Activated CD4-positive, alpha-beta T cell treated with anti-CD3 and anti-CD28 coated beads, Interleukin-2, amount 50 U/mL, for 4 hours (primary cell): ENCODE results near the gene SUPT5H.

ENCODE experiments used
- DNase-seq, 2 experiments: peaks; one replicate each; pipeline ENCODE4 v3.0.0-alpha.2; 2020

The SUPT5H gene

GRCh38 chr19:39445196-39446111 lies at the start of gene SUPT5H:
Gene SUPT5H, plus strand, starts transcription at chr19:39445582. Its CDS starts 309 bp downstream, at chr19:39445891.
- peak; percentile 97 to 98 for DNase-seq

GRCh38 chr19:39397360-39398296 lies 47.8 kb upstream of the SUPT5H start:
- DNase-seq, result peak; percentile 94 to 96

DNA sequence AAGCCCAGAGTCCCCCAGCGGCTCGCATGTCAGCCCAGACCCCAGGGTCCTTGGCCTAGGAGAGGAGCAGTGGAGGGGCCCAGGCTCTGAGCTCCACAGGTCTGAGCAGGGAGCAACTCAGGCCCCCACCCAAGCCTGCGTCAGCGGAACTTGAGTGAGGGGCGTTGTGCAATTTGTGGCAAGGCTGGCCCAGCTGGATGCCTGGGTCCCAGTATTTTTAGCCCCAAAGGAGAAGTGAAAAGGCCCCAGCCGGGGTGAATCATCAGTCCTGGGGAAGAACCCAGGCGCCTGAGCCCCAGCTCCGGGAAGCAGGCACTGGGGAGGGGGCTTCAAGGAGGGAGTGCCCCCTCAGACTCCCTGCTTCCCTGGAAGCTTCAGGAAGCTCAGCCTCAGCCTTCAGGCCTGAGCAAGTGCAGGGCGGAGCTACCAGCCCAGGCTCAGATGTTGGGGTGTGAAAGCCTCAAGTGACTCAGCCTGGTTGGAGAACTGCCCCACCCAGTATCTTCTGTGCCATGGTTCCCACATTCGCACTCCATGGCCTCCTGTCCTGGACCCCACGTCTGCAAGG lies 47.0 kb upstream of the SUPT5H start:
- peak in 1 of 2 experiments; percentile 41 for DNase-seq

DNA sequence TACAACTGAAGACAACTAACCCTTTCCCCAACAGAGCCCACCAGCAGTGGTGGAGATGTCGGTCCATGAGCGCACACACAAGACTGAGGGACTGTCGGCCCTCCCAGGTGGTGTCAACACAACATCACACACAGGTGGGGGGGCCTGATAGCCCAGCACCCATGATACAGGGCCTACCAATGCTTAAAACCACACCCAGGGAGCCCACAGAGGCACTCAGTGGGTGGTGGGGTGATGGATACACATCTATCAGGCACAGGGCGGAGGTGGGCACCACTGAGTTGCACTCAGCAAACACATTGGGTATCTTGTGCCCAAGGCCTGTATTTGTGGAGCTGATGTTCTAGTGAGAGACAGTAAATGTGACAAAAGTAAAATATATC lies 45.7 kb upstream of the SUPT5H start:
- no peak for DNase-seq

GRCh38 chr19:39400061-39400460 lies 45.3 kb upstream of the SUPT5H start:
- no peak for DNase-seq

- DNase-seq, result no peak
Observed at GRCh38 chr19:39401070-39401548, 44.3 kb upstream of the SUPT5H start.

- DNase-seq, result peak; percentile 77 to 79
Observed at GRCh38 chr19:39401549-39402345, 43.6 kb upstream of the SUPT5H start.

DNA sequence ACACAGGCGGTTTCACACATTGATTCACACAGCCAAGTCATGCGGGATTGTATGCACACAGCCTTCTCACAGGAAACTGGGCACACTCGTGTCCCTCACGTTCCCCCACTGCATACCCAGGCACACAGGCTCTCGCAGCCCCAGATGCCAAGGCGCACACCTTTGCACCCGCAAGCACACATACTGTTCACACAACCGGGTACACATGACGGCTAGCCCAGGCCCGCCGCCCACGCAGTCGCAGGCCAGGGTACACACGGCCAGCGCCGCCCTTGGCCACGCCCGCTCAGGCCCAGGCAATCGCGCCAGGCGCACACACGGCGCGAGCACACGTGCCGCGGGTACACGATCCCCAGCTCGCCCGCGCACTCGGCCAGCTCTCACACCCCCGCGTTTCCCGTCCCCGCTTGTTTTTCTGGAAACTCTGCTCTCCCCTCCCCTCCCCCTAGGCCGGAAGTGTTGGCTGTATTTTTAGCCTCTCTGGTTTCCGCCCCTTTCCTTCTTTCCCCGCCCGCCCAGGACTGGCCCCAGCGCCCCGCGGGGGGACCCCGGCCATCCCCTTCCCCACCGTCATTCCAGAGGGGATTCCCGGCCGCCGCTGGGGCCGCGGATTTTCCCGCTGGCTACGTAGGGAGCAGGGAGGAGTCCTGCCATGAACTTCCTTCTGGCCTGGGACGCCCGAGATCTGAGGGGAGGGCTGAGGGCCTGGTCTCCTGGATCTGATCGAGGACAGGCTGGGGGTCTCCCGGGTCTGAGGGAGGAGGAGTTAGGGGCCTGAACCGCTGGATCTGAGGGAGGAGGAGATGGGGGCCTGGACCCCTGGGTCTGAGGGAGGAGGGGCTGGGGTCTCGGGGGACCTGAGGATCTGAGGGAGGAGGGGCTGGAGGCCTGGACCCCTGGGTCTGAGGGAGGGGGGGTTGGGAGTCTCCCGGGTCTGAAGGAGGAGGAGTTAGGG lies 42.8 kb upstream of the SUPT5H start:
- DNase-seq, result peak; percentile 76 to 78

DNA sequence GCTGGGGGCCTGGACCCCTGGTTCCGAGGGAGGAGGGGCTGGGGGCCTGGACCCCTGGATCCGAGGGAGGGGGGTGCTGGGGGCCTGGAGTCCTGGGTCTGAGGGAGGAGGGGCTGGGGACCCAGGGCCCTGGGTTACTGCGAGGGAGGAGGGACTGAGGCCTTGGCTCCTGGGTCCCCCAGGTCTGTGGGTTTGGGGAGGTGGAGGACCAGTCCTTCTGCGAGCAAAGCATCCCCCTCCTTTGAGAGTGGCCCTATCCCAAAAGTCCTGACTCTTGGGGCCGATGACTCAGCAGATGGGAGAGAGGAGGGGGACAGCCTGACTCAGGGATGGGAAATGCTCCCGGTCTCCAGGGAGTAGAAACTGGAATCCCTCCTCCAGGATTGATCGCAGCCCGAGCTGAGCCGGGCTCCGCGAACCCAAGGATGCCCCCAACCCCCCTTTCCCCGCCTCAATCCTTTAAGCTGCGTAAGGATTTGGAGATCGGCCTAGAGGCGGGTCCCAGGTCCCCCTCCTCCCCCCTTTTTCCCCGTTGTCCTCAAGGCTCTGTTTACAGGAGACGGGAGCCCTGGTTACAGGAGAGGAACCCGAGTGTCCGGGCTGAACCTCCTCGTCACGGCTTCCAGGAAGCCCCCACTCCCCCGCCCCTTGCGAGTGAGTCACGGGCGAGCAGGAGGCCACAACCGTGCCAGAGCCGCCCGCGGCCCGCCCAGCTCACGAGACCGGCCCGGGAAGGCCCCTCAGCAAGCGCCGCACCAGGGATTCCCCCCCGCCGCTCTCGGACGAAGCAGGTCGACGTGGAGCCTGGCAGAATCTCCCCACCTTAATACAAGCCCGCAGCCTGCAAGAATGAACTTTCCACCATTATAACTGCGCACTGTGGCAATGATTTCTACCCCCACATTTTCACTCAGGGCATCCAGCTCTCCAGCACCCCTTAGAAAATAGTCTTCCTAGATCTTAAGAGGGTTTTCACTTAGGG lies 41.8 kb upstream of the SUPT5H start:
- DNase-seq, result peak; percentile 94

DNA sequence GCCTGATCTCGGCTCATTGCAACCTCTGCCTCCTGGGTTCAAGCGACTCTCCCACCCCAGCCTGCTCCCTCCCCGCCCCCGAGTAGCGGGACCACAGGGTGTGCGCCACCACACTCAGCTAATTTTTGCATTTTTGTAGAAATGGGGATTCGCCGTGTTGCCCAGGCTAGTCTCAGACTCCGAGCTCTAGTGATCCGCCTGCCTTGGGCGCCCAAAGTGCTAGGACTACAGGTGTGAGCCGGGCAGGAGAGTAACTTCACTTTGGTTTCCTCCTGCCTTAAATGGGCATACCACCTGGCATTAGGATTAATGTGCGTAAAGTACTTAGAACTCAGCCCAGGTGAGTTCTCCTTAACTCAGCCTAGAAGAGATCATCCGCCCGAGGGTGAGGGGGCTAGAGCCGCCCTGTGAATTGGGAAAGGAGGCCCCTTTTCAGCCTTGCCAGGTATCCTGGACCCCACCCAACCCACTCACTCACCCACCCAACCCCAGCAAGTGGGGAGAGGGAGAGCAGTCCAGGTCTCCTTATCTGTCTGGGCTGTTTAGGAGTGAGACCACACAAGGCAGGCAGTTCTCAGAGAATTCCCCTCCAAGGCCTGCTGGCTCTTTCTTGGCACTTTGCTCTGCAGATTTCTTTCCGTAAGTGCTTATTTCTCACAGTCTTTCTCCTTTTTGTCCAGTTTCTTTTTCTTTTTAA lies 40.0 kb upstream of the SUPT5H start:
- no peak for DNase-seq

DNA sequence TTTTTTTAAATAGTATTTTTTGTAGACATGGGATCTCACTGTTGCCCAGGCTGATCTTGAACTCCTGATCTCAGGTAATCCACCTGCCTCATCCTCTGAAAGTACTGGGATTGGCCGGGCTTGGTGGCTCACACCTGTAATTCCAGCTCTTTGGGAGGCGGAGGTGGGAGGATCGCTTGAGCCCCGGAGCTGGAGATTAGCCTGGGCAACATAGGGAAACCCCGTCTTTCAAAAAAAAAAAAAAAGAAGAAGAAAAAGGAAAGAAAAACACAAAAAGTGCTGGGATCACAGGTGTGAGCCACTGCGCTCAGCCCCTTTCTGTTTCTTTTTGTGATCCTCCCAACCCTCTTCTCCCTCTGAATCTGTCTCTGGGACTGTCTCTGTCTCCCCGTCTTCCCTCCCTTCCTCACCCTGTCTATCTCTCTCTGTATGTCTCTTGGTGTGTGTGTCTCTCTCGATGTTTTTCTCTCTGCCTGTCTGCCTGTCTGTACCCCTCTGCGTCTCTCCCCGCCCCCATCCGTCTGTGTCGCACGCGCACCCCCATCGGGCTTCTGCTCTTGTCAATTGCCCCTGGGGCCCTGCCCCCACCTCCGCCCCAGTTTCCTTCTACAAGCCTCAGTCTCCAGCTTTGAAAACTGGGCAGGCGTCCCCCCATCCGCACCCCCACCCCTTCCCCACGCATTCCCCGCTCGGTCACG lies 39.3 kb upstream of the SUPT5H start:
- peak; percentile 89 to 90 for DNase-seq

DNA sequence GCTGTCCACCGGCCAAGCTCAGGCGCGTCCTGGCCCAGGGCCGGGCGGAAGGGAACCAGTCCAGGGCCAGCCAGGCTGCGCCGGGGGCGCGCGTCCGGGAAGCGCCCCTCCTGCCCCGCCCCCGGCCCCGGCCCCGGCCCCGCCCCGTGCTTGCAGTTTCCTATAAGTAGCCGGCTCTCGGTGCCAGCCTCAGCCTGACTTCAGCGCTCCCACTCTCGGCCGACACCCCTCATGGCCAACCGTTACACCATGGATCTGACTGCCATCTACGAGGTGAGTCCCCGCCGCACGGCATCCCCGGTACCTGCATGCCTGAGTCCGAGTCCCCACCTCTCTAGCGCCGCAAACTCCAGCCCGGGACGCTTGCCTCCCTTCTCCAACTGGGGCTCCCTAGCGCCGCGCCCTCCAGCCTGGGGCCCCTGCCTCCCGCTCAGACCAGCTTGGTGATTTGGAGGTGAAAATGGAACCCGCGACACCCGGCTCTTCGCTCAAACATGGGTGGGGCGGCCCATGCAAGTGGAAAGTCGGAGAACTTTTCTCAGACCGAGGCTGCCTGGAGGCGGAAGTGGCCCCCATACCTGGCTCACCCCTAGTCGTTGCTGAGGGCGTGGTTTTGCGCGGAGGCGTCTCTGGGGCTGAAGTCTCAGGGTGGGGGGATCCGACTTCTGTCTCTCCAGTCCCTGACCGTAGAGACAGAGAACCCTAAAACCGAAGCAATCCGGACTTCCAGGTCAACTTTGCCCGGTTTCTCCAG lies 38.5 kb upstream of the SUPT5H start, which contains the start of gene ZFP36:
Gene ZFP36, plus strand, starts transcription at position 192 of the 754 bp plus-strand sequence. Its CDS starts 58 bp downstream, at position 250.
- DNase-seq, result peak; percentile 87 to 88

- DNase-seq, result no peak
Observed at GRCh38 chr19:39407410-39407659, 38.0 kb upstream of the SUPT5H start.

DNA sequence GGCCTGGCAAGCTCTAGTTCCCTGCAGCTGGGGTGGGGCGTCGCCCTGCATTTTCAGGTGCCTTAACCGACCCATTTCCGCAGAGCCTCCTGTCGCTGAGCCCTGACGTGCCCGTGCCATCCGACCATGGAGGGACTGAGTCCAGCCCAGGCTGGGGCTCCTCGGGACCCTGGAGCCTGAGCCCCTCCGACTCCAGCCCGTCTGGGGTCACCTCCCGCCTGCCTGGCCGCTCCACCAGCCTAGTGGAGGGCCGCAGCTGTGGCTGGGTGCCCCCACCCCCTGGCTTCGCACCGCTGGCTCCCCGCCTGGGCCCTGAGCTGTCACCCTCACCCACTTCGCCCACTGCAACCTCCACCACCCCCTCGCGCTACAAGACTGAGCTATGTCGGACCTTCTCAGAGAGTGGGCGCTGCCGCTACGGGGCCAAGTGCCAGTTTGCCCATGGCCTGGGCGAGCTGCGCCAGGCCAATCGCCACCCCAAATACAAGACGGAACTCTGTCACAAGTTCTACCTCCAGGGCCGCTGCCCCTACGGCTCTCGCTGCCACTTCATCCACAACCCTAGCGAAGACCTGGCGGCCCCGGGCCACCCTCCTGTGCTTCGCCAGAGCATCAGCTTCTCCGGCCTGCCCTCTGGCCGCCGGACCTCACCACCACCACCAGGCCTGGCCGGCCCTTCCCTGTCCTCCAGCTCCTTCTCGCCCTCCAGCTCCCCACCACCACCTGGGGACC lies 37.6 kb upstream of the SUPT5H start:
- DNase-seq, result peak in 1 of 2 experiments; percentile 47

DNA sequence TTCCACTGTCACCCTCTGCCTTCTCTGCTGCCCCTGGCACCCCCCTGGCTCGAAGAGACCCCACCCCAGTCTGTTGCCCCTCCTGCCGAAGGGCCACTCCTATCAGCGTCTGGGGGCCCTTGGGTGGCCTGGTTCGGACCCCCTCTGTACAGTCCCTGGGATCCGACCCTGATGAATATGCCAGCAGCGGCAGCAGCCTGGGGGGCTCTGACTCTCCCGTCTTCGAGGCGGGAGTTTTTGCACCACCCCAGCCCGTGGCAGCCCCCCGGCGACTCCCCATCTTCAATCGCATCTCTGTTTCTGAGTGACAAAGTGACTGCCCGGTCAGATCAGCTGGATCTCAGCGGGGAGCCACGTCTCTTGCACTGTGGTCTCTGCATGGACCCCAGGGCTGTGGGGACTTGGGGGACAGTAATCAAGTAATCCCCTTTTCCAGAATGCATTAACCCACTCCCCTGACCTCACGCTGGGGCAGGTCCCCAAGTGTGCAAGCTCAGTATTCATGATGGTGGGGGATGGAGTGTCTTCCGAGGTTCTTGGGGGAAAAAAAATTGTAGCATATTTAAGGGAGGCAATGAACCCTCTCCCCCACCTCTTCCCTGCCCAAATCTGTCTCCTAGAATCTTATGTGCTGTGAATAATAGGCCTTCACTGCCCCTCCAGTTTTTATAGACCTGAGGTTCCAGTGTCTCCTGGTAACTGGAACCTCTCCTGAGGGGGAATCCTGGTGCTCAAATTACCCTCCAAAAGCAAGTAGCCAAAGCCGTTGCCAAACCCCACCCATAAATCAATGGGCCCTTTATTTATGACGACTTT lies 36.8 kb upstream of the SUPT5H start:
- DNase-seq, result no peak
